ENCODE data around the gene MAL.
"Not testable (repeated sequence)": the region's sequence is repeated elsewhere in the genome, so short reads cannot be mapped to it uniquely, and the experiment has no call there.

Gene MAL

DNA sequence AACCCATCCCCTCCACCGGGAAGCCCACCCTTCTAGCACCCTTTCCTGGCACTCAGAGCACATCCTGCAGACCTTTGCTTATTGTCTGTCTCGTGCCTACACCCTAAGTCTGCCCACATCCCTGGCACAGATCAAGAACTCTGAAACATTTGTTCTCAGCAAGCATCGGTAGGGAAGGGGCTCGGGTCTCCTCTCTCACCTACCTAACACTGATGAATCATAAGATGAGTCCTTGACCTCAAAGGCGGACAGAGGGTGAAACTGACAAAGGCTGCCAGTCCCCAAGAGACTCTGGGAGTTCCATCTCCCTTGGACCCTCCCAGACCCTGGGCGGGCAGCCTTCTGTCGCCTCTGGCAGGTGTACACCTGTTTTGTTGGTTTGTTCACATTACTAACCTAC, 9.3 kb downstream of the MAL start:
- TF ChIP-seq CTCF (IDR thresholded peaks at IDR 0.05; ENCODE audit: low read depth, low read length, missing control alignments), result no peak
- DNase-seq (ENCODE audit: extremely low read depth, low read depth), result no peak
- H3K4me3 ChIP-seq (replicated peaks; ENCODE audit: low read depth, low read length), result no peak overlapping the region

GRCh38 chr2:95036596-95037383, 11.3 kb downstream of the MAL start:
- no peak overlapping the region for H3K4me3 ChIP-seq (replicated peaks; ENCODE audit: low read depth, low read length)
- TF ChIP-seq CTCF (IDR thresholded peaks at IDR 0.05; ENCODE audit: low read depth, low read length, missing control alignments), result no peak
- no peak for DNase-seq (ENCODE audit: extremely low read depth, low read depth)

GRCh38 chr2:95037384-95037839, 11.9 kb downstream of the MAL start:
- DNase-seq (ENCODE audit: extremely low read depth, low read depth), result no peak
- no peak for TF ChIP-seq CTCF (IDR thresholded peaks at IDR 0.05; ENCODE audit: low read depth, low read length, missing control alignments)
- no peak overlapping the region for H3K4me3 ChIP-seq (replicated peaks; ENCODE audit: low read depth, low read length)

GRCh38 chr2:95037841-95038585, 12.5 kb downstream of the MAL start:
- H3K4me3 ChIP-seq (replicated peaks; ENCODE audit: low read depth, low read length); DNase-seq (ENCODE audit: extremely low read depth, low read depth): not testable (repeated sequence)

- no peak for DNase-seq (ENCODE audit: extremely low read depth, low read depth)
- no peak for TF ChIP-seq CTCF (IDR thresholded peaks at IDR 0.05; ENCODE audit: low read depth, low read length, missing control alignments)
- no peak overlapping the region for H3K4me3 ChIP-seq (replicated peaks; ENCODE audit: low read depth, low read length)
Observed at GRCh38 chr2:95038635-95039298, 13.3 kb downstream of the MAL start.

GRCh38 chr2:95039363-95039762, 13.9 kb downstream of the MAL start:
- H3K4me3 ChIP-seq (replicated peaks; ENCODE audit: low read depth, low read length), result no peak overlapping the region
- no peak for DNase-seq (ENCODE audit: extremely low read depth, low read depth)
- no peak for TF ChIP-seq CTCF (IDR thresholded peaks at IDR 0.05; ENCODE audit: low read depth, low read length, missing control alignments)

DNA sequence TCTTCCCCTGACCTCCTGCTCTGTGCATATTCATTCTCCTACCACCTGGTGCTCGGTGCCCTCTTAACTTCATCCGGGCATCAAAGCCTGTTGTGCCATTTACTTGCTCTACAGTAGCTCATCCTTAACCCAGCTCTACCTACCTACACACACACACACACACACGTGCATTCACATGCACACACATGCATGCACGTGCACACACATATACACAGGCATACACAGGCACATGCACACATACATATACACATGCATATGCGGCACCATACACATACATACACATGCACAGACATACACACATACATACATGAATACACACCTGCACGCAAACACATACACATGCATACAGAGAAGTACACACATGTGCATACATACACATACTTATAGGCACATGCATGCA, 14.5 kb downstream of the MAL start:
- no peak for DNase-seq (ENCODE audit: extremely low read depth, low read depth)
- no peak overlapping the region for H3K4me3 ChIP-seq (replicated peaks; ENCODE audit: low read depth, low read length)
- TF ChIP-seq CTCF (IDR thresholded peaks at IDR 0.05; ENCODE audit: low read depth, low read length, missing control alignments), result no peak
